T-helper 2 cell treated with Interferon-gamma antibody and Interleukin-4, amounts not matched to agents 100 ng/mL and 5 ng/mL, for 36 hours (primary cell): ENCODE data around the gene BMP10. TPM values are rescaled to one million over a fixed set of nuclear protein-coding genes. Genes with fewer than 3 reads are reported as not detected.

Experiments
- intact Hi-C: fragments of 100-400 bp; cut with micrococcal nuclease; formaldehyde crosslinking; loops from one replicate; pipeline ENCODE4 v1.15.1; 2023
- total RNA-seq: library from RNA; stranded (reverse); gene quantifications from 2 replicates; pipeline ENCODE4 v1.2.3, GENCODE V29; 2022

The BMP10 gene
- total RNA-seq, result 0.09 TPM in 1 of 2 replicates, not detected in the other

GRCh38 chr2:68871159-68871764, at the start of gene BMP10:
BMP10 (minus strand) TSS chr2:68871397; CDS start chr2:68871358, 39 bp downstream.
- intact Hi-C loops, result no loop called here

- intact Hi-C loops, result loop anchor here (10.0 kb wide), 1 partner anchor 656 kb away; no protein-coding TSS in a partner anchor
Observed at GRCh38 chr2:68920481-68921170, 49.4 kb upstream of the BMP10 start.

GRCh38 chr2:68918497-68918896, 47.3 kb upstream of the BMP10 start:
- intact Hi-C loops, result no loop called here

GRCh38 chr2:68917034-68917718, 46.0 kb upstream of the BMP10 start:
- intact Hi-C loops, result no loop called here

GRCh38 chr2:68916226-68916625, 45.0 kb upstream of the BMP10 start:
- intact Hi-C loops, result no loop called here

GRCh38 chr2:68915393-68915792, 44.2 kb upstream of the BMP10 start:
- intact Hi-C loops, result no loop called here

- intact Hi-C loops, result no loop called here
Observed at GRCh38 chr2:68913359-68913758, 42.2 kb upstream of the BMP10 start.

DNA sequence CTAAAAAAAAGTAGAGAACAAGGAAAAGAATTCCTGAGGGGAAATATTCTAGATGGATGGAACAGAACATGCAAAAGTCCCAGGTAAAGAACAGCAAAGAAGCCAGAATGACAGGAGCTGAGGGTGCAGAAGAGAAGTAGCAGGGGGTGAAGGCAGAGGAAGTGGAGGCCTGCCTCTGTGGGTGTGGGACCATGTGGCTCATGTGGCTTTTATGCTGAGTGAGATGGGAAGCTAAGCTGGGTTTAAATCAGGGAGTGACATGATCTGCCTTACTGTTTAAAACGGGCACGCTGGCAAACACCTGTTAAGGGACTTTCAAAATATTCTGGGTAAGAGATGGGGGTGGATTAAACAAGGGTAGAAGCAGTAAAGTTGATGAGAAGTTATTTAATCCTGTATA, 41.5 kb upstream of the BMP10 start:
- intact Hi-C loops, result no loop called here

GRCh38 chr2:68912111-68912510, 40.9 kb upstream of the BMP10 start:
- intact Hi-C loops, result no loop called here

GRCh38 chr2:68911709-68912108, 40.5 kb upstream of the BMP10 start:
- intact Hi-C loops, result loop anchor here (2.0 kb wide), 1 partner anchor 13 kb away; no protein-coding TSS in a partner anchor

GRCh38 chr2:68911246-68911645, 40.0 kb upstream of the BMP10 start:
- intact Hi-C loops, result loop anchor here (2.0 kb wide), 1 partner anchor 14 kb away; no protein-coding TSS in a partner anchor

DNA sequence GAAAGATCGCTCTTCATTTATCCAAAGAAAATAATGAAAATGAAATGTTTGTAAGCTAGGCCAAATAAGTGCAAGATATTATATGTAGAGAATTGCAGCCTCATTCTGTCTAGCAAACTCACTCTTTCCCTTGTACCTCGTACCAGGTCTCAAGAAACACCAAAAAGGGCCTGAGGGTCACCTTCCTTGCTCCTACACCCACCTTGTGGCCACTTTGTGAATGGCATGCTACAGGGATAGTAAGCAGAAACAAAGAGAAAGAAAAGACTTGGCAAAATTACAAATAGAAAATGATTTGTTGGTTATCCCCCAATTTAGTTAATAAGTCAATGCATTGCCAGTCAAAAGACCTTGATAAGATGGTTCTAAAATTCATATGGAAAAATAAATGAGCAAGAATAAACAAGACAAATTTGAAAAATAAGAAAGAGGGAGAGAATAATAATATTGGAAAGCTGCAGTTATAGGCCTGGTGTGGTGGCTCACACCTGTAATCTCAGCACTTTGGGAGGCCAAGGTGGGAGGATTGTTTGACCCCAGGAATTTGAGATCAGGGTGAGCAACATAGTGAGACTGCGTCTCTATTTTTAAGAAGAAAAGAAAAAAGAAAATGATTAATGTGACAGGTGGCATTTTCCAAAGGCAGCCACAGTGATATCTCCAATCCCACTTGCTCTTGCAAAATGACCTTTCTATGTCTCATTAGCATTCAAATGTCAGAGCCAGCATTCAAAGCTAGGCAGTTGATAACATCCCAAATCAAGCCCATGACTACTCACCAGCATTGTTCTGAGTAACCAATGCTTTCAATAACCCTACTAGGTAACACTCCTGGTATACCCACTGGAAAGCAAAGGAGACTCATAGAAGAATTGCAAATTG, 38.8 kb upstream of the BMP10 start:
- intact Hi-C loops, result loop anchor here (1.0 to 5.0 kb wide), 5 partner anchors 15 to 258 kb away; no protein-coding TSS in a partner anchor

GRCh38 chr2:68908392-68908970, 37.3 kb upstream of the BMP10 start:
- intact Hi-C loops, result loop anchor here (1.0 to 5.0 kb wide), 5 partner anchors 80 to 441 kb away; partner anchors contain the start of genes APLF and FBXO48

- intact Hi-C loops, result loop anchor here (1.0 to 5.0 kb wide), 5 partner anchors 79 to 441 kb away; partner anchors contain the start of genes APLF and FBXO48
Observed at GRCh38 chr2:68907920-68908253, 36.7 kb upstream of the BMP10 start.

- intact Hi-C loops, result loop anchor here (5.0 kb wide), 1 partner anchor 255 kb away; no protein-coding TSS in a partner anchor
Observed at GRCh38 chr2:68907232-68907919, 36.2 kb upstream of the BMP10 start.

DNA sequence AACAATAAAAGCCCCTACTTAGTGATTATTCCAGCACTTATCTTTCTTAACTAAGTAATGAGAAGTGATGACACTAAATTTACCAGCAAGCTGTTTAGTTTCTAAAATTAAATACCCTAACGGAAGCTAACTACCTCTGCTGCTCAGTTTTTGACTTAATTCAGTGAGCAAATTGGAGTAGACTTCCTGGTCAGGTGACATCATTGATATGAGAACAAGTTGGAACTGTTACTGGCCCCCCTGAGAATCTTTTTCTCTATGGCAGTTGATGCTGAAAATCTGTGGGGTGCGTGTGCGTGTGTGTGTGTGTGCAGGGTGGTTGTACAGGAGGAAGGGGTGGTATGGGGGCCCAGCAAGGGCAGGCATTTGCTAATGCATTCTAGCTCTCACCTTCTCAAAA, 35.5 kb upstream of the BMP10 start:
- intact Hi-C loops, result loop anchor here (5.0 kb wide), 1 partner anchor 254 kb away; no protein-coding TSS in a partner anchor

- intact Hi-C loops, result loop anchor here (5.0 kb wide), 1 partner anchor 253 kb away; no protein-coding TSS in a partner anchor
Observed at GRCh38 chr2:68905116-68905515, 33.9 kb upstream of the BMP10 start.

DNA sequence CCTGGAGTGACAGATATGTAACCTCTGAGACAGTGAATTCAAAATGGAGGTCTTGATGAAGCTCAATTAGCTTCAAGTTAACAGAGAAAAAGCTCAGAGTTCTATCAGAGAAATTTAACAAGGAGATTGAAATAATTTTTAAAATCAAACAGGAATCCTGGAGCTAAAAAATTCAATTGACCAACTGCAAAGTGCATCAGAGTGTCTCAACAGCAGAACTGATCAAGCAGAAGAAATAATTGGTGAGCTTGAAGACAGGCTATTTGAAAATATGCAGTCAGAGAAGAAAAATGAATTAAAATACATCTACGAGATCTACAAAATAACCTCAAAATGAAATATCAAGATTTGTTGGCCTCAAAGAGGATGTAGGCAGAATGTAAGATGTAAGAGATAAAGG, 30.4 kb upstream of the BMP10 start:
- intact Hi-C loops, result no loop called here

- intact Hi-C loops, result no loop called here
Observed at GRCh38 chr2:68901199-68901514, 30.0 kb upstream of the BMP10 start.
